GM23338 (cell line): ENCODE results near the gene CSTA. TPM values are rescaled to one million over a fixed set of nuclear protein-coding genes. Genes with fewer than 3 reads are reported as not detected.

Experiments
- ATAC-seq: fragments of 200-7000 bp; cut with Tn5 transposase; 3 replicates; pipeline ENCODE4 v1.9.1; 2020
- DNase-seq: peaks from one replicate; pipeline ENCODE4 v3.0.0-alpha.2; 2015; ENCODE audit warnings: low spot score
- H2AFZ ChIP-seq: fragments of 200-600 bp; sonication (generic); 2 replicates; pipeline ENCODE4 v1.8.0; 2016; ENCODE audit warnings: antibody characterized with exemption, mild to moderate bottlenecking, moderate library complexity
- H3F3A ChIP-seq: fragments of 200-600 bp; sonication (generic); replicated peaks from 2 replicates; pipeline ENCODE4 v1.8.0; 2017; ENCODE audit warnings: antibody characterized with exemption, mixed run types, low read depth
- H3K27ac ChIP-seq: fragments of 200-600 bp; sonication (generic); 2 replicates; pipeline ENCODE4 v1.6.1; 2016; ENCODE audit warnings: low read depth
- H3K27me3 ChIP-seq: fragments of 200-600 bp; sonication (generic); 2 replicates; pipeline ENCODE4 v1.8.0; 2016; ENCODE audit warnings: mild to moderate bottlenecking, mixed run types, moderate library complexity; ENCODE audit not compliant: insufficient read depth
- H3K36me3 ChIP-seq: fragments of 200-600 bp; sonication (generic); 2 replicates; pipeline ENCODE4 v1.8.0; 2016; ENCODE audit warnings: mild to moderate bottlenecking; ENCODE audit not compliant: insufficient read depth
- H3K4me1 ChIP-seq: fragments of 200-600 bp; sonication (generic); 2 replicates; pipeline ENCODE4 v1.8.0; 2016; ENCODE audit warnings: mild to moderate bottlenecking, moderate library complexity; ENCODE audit not compliant: insufficient read depth
- H3K4me2 ChIP-seq: fragments of 200-600 bp; sonication (generic); 2 replicates; pipeline ENCODE4 v1.7.1; 2017; ENCODE audit warnings: mixed run types
- H3K4me3 ChIP-seq: fragments of 200-600 bp; sonication (generic); 2 replicates; pipeline ENCODE4 v1.6.1; 2016; ENCODE audit warnings: mixed run types
- H3K79me2 ChIP-seq: fragments of 200-600 bp; sonication (generic); replicated peaks from 2 replicates; pipeline ENCODE4 v1.8.0; 2017; ENCODE audit warnings: mild to moderate bottlenecking; ENCODE audit not compliant: insufficient read depth
- H3K9me2 ChIP-seq: fragments of 200-600 bp; sonication (generic); 2 replicates; pipeline ENCODE4 v1.8.0; 2017; ENCODE audit not compliant: insufficient read depth
- H4K20me1 ChIP-seq: fragments of 200-600 bp; sonication (generic); replicated peaks from 2 replicates; pipeline ENCODE4 v1.8.0; 2017; ENCODE audit warnings: mild to moderate bottlenecking; ENCODE audit not compliant: insufficient read depth
- H3K27ac Mint-ChIP-seq: 2 replicates; pipeline ENCODE4 v1.8.0; 2020; ENCODE audit warnings: inconsistent platforms, mild to moderate bottlenecking, moderate library complexity, mixed read lengths
- H3K27me3 Mint-ChIP-seq: 3 replicates; pipeline ENCODE4 v1.8.0; 2022; ENCODE audit warnings: low read depth, mild to moderate bottlenecking, moderate library complexity, mixed read lengths, inconsistent platforms; ENCODE audit not compliant: insufficient read depth, poor library complexity
- H3K36me3 Mint-ChIP-seq: 3 replicates; pipeline ENCODE4 v1.8.0; 2021; ENCODE audit warnings: low read depth, mild to moderate bottlenecking, inconsistent platforms, moderate library complexity, mixed read lengths
- H3K4me1 Mint-ChIP-seq: 3 replicates; pipeline ENCODE4 v1.8.0; 2020; ENCODE audit warnings: mild to moderate bottlenecking, inconsistent platforms, mixed read lengths
- H3K4me3 Mint-ChIP-seq: 3 replicates; pipeline ENCODE4 v1.8.0; 2021; ENCODE audit warnings: moderate library complexity, mild to moderate bottlenecking, inconsistent platforms, mixed read lengths
- H3K9me3 Mint-ChIP-seq: 3 replicates; pipeline ENCODE4 v1.8.0; 2020; ENCODE audit warnings: moderate library complexity, mild to moderate bottlenecking, inconsistent platforms, mixed read lengths
- CREB1 ChIP-seq: fragments of 250-450 bp; sonication (Bioruptor Pico); IDR thresholded peaks from 2 replicates; pipeline ENCODE4 v1.5.0; 2020; ENCODE audit warnings: low read depth, mild to moderate bottlenecking, moderate library complexity
- CTCF ChIP-seq, 2 experiments: fragments of 200-600 bp in 1 of 2; sonication (generic) in 1 of 2; conservative IDR thresholded peaks; 2 replicates each; pipeline versions ENCODE4 v1.5.1 to v1.6.1; 2016 to 2017; ENCODE audit warnings: antibody characterized with exemption in 2 of 2, low read depth in 2 of 2, mild to moderate bottlenecking in 2 of 2, moderate library complexity in 1 of 2
- ETS1 ChIP-seq: IDR thresholded peaks from 2 replicates; pipeline ENCODE4 v1.6.1; 2016; ENCODE audit warnings: antibody characterized with exemption
- EZH2phosphoT487 ChIP-seq: fragments of 200-600 bp; sonication (generic); IDR thresholded peaks from one replicate; pipeline ENCODE4 v1.8.1; 2018; ENCODE audit warnings: antibody characterized with exemption; ENCODE audit not compliant: unreplicated experiment
- JUNB ChIP-seq: IDR thresholded peaks from one replicate; pipeline ENCODE4 v1.6.1; 2016; ENCODE audit warnings: antibody characterized with exemption; ENCODE audit not compliant: unreplicated experiment
- NANOG ChIP-seq: IDR thresholded peaks from 2 replicates; pipeline ENCODE4 v1.6.1; 2016; ENCODE audit warnings: antibody characterized with exemption, borderline replicate concordance
- POLR2AphosphoS5 ChIP-seq: IDR thresholded peaks from 2 replicates; pipeline ENCODE4 v1.6.1; 2016; ENCODE audit warnings: antibody characterized with exemption, low read depth
- REST ChIP-seq: IDR thresholded peaks from one replicate; pipeline ENCODE4 v1.6.1; 2018; ENCODE audit warnings: antibody characterized with exemption; ENCODE audit not compliant: unreplicated experiment
- ZNF114 ChIP-seq: fragments of 250-450 bp; sonication (Bioruptor Pico); IDR thresholded peaks from 2 replicates; pipeline ENCODE4 v1.5.0; 2020; ENCODE audit warnings: mild to moderate bottlenecking, moderate library complexity
- ZNF331 ChIP-seq: fragments of 250-450 bp; sonication (Bioruptor Pico); IDR thresholded peaks from 2 replicates; pipeline ENCODE4 v1.5.0; 2020; ENCODE audit warnings: low read depth, mild to moderate bottlenecking, moderate library complexity
- polyA plus RNA-seq: library from polyadenylated mRNA; unstranded; fragments of >200 nt; fragmentation: Nextera tagmentation; extraction: Ambion mirVana; gene quantifications from 2 replicates; pipeline ENCODE4 v1.2.1, GENCODE V29; 2016
- total RNA-seq: library from RNA; depleted of rRNA; stranded (reverse); fragments of >200 nt; shearing (Covaris generic); gene quantifications from 2 replicates; pipeline ENCODE4 v1.2.3, GENCODE V29; 2014

Gene CSTA
- total and polyA plus RNA-seq, 2 experiments from 2014 or later = 1.4 TPM; not detected in 1

- TF ChIP-seq POLR2AphosphoS5 (no peak), JUNB (no peak), ETS1 (no peak), CTCF (conservative IDR thresholded peaks at IDR 0.05; ENCODE audit: low read depth in 2 of 2) (no peak), REST (no peak), CREB1 (CRISPR knock-in tag) (no peak), ZNF114 (no peak), EZH2phosphoT487 (no peak), NANOG (no peak), ZNF331 (CRISPR knock-in tag) (no peak)
Observed at GRCh38 chr3:122284486-122284885, 40.6 kb upstream of the CSTA start (continued).

GRCh38 chr3:122294359-122294758 is 30.7 kb upstream of the CSTA start:
- no peaks in the 10 kb centered on the region for H3K9me3 Mint-ChIP-seq
- no peak overlapping the region for H3K27ac Mint-ChIP-seq
- H3K36me3 ChIP-seq = no peaks in the 10 kb centered on the region
- TF ChIP-seq REST = no peak
- TF ChIP-seq ETS1 = no peak
- no peak for TF ChIP-seq ZNF114
- TF ChIP-seq ZNF331 (CRISPR knock-in tag) = no peak

More at GRCh38 chr3:122294359-122294758, 30.7 kb upstream of the CSTA start:
- H3K4me1 ChIP-seq = no peaks in the 10 kb centered on the region
- H3F3A ChIP-seq = no peaks in the 10 kb centered on the region
- H2AFZ ChIP-seq = peak overlapping the region; percentile 52; the same call in 1 of the 2 replicates
- no peak overlapping the region for H3K27ac ChIP-seq
- peaks cover 2% of the 10 kb centered on the region; the same call in 2 of the 3 replicates for H3K4me1 Mint-ChIP-seq
- DNase-seq (no peak), ATAC-seq (no peak)
- H3K4me3 ChIP-seq = no peak overlapping the region
- H3K79me2 ChIP-seq = no peaks in the 10 kb centered on the region
- no peak overlapping the region for H3K4me3 Mint-ChIP-seq
- H3K4me2 ChIP-seq = no peak overlapping the region
- no peaks in the 10 kb centered on the region for H3K27me3 ChIP-seq
- H4K20me1 ChIP-seq = no peaks in the 10 kb centered on the region
- H3K36me3 Mint-ChIP-seq = no peaks in the 10 kb centered on the region
- H3K27me3 Mint-ChIP-seq = no peaks in the 10 kb centered on the region
- H3K9me2 ChIP-seq = no peaks in the 10 kb centered on the region
